KMS-11 (cell line): ENCODE results near the gene RELN.
A peak's percentile ranks its signal among the peaks of the same experiment; 100 is the strongest.

Experiments
- H2AFZ ChIP-seq: fragments of 200-600 bp; sonication (generic); 2 replicates; pipeline ENCODE4 v1.6.1; 2016; ENCODE audit warnings: antibody characterized with exemption, mixed run types, low read depth
- H3K27ac ChIP-seq: fragments of 200-600 bp; sonication (generic); 2 replicates; pipeline ENCODE4 v1.6.1; 2016; ENCODE audit warnings: mild to moderate bottlenecking, mixed run types
- H3K27me3 ChIP-seq: fragments of 200-600 bp; sonication (generic); 2 replicates; pipeline ENCODE4 v1.6.1; 2017; ENCODE audit warnings: mild to moderate bottlenecking, low read depth, mixed run types, moderate library complexity; ENCODE audit not compliant: insufficient read depth
- H3K36me3 ChIP-seq: fragments of 200-600 bp; sonication (generic); 2 replicates; pipeline ENCODE4 v1.6.1; 2017; ENCODE audit warnings: mild to moderate bottlenecking, mixed run types; ENCODE audit not compliant: insufficient read depth
- H3K4me1 ChIP-seq: fragments of 200-600 bp; sonication (generic); 2 replicates; pipeline ENCODE4 v1.6.1; 2016; ENCODE audit warnings: mild to moderate bottlenecking, low read depth, mixed run types; ENCODE audit not compliant: poor library complexity, severe bottlenecking
- H3K4me2 ChIP-seq: fragments of 200-600 bp; sonication (generic); 2 replicates; pipeline ENCODE4 v1.7.0; 2016; ENCODE audit warnings: mild to moderate bottlenecking, mixed run types
- H3K4me3 ChIP-seq: fragments of 200-600 bp; sonication (generic); IDR thresholded peaks from 2 replicates; pipeline ENCODE4 v1.6.1; 2017; ENCODE audit warnings: low read depth, low read length, mixed read lengths; ENCODE audit not compliant: insufficient read depth
- H3K79me2 ChIP-seq: fragments of 200-600 bp; sonication (generic); 2 replicates; pipeline ENCODE4 v1.6.1; 2016; ENCODE audit warnings: low read depth, mixed run types; ENCODE audit not compliant: insufficient read depth
- H3K9ac ChIP-seq: fragments of 200-600 bp; sonication (generic); 2 replicates; pipeline ENCODE4 v1.6.1; 2016; ENCODE audit warnings: mild to moderate bottlenecking, mixed run types
- H4K20me1 ChIP-seq: fragments of 200-600 bp; sonication (generic); 2 replicates; pipeline ENCODE4 v1.6.1; 2016; ENCODE audit warnings: mild to moderate bottlenecking, mixed run types; ENCODE audit not compliant: insufficient read depth
- TF ChIP-seq, protein P1 (sequence below): fragments of 200-600 bp; sonication (generic); conservative IDR thresholded peaks from 2 replicates; pipeline ENCODE4 v1.6.1; 2017; ENCODE audit warnings: low read depth, mild to moderate bottlenecking, antibody characterized with exemption, low read length, moderate library complexity, mixed read lengths

RELN gene

DNA sequence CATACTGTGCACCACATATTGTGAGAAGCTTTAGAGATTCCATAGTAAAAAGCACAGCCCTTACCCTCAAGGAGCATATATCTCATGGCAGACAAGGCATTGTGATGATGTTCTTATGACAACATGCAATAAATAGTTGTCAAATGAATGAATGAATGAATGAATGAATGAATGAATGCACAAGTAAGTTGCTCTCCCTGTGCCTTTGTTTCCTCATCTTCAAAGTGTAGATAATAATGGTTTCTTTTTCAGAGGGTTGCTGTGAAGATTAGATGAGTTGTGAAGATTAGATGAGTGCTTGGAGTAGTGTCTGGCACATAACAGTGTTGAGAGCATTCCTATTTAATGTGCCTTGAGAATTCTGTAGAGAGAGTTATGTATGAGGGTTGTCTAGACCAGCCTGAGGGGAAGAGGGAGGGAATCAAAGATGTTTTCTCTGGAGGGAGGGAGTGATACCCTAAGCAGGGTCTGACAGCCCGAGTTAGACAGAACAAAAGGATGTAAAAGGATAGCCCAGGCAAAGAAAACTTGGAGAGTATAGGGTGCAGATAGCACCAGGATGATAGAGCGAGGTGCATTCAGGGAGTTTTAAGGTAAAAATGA is 217.2 kb downstream of the RELN start:
- Histone ChIP-seq H3K27me3 (no peaks in the 10 kb centered on the region), H3K9ac (no peak overlapping the region), H3K4me3 (no peak overlapping the region), H3K27ac (peak overlapping the region; percentile 27; the same call in 1 of the 2 replicates), H3K79me2 (no peaks in the 10 kb centered on the region), H3K36me3 (no peaks in the 10 kb centered on the region), H4K20me1 (no peaks in the 10 kb centered on the region), H2AFZ (no peak overlapping the region), H3K4me1 (peaks cover 84% of the 10 kb centered on the region), H3K4me2 (no peak overlapping the region; the same call in 1 of the 2 replicates)
- TF ChIP-seq, protein P1, sequence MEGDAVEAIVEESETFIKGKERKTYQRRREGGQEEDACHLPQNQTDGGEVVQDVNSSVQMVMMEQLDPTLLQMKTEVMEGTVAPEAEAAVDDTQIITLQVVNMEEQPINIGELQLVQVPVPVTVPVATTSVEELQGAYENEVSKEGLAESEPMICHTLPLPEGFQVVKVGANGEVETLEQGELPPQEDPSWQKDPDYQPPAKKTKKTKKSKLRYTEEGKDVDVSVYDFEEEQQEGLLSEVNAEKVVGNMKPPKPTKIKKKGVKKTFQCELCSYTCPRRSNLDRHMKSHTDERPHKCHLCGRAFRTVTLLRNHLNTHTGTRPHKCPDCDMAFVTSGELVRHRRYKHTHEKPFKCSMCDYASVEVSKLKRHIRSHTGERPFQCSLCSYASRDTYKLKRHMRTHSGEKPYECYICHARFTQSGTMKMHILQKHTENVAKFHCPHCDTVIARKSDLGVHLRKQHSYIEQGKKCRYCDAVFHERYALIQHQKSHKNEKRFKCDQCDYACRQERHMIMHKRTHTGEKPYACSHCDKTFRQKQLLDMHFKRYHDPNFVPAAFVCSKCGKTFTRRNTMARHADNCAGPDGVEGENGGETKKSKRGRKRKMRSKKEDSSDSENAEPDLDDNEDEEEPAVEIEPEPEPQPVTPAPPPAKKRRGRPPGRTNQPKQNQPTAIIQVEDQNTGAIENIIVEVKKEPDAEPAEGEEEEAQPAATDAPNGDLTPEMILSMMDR: no peak

DNA sequence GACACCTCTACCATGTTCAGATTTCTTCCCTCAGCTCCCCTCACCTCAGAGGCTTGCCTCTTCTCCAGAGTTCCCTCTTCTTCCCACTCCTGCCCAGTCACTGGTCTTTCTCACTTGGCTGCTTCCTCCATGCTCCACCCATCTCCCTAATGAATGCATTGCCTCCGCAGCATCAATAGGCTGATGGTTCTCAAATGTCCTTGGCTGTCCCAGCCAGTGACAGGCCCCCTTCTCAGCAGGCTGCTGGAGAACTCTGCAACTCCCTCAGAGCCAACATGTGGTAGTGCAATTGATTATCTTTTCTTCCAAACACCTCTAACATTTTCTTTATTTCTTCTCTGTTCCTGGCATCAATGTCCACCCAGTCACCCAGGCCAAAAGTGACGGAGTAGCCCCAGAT is 218.2 kb downstream of the RELN start:
- no peaks in the 10 kb centered on the region for H3K36me3 ChIP-seq
- H3K9ac ChIP-seq: no peak overlapping the region
- no peak overlapping the region for H2AFZ ChIP-seq
- H3K4me2 ChIP-seq: no peak overlapping the region
- no peaks in the 10 kb centered on the region for H3K79me2 ChIP-seq
- no peaks in the 10 kb centered on the region for H4K20me1 ChIP-seq
- H3K4me1 ChIP-seq: peaks cover 85% of the 10 kb centered on the region
- TF ChIP-seq, protein P1: no peak
- H3K27me3 ChIP-seq: no peaks in the 10 kb centered on the region
- no peak overlapping the region for H3K27ac ChIP-seq
- H3K4me3 ChIP-seq: no peak overlapping the region

DNA sequence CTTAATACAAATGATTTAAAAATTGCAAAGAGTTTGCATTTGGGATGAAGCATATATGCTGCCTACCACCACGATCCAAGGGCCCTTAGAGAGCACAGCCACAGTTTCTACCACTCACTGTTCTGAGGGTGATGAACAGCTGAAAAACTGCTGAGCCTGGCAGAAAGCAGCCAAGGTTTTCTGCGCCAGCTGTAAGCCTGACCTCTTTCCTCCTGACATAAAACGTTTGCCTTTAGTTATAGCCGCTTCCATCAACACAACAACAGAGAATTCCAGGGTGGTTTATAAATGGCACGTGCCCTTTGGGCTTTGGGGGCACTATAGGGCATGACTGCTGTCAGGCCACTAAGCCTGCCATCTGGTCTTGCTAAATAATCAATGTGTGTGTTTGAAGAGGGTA is 222.8 kb downstream of the RELN start:
- no peak overlapping the region for H3K9ac ChIP-seq
- peaks cover 52% of the 10 kb centered on the region for H3K4me1 ChIP-seq
- H3K4me3 ChIP-seq: no peak overlapping the region
- no peaks in the 10 kb centered on the region for H3K79me2 ChIP-seq
- TF ChIP-seq, protein P1: no peak
- no peaks in the 10 kb centered on the region for H3K27me3 ChIP-seq
- no peaks in the 10 kb centered on the region for H3K36me3 ChIP-seq
- peak overlapping the region; percentile 55; the same call in 1 of the 2 replicates for H2AFZ ChIP-seq
- no peaks in the 10 kb centered on the region for H4K20me1 ChIP-seq
- H3K27ac ChIP-seq: peak overlapping the region; percentile 38; the same call in 1 of the 2 replicates
- H3K4me2 ChIP-seq: peak overlapping the region; percentile 73

DNA sequence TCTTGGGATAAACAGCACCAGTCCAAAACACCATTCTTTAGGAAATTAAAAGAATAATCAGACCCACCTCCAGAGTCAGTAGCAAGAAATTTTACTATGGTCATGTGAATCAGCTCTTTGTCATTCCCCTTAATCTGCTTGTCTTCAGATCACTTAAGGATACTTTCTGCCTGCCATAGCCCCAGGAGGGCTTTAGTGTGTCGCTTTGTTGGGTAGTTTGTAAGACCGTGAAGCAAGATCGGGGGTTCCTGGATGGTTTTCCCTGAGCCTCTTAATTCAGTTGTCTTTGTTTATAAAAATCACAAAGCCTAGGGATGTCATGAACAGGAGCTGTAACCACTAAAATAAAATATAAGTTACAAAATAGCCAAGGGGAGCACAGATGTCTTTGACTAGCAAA is 223.6 kb downstream of the RELN start:
- Histone ChIP-seq H2AFZ (0 out of 2 replicates have a peak overlapping the region, but pooled peaks have one; percentile 55), H3K9ac (no peak overlapping the region), H4K20me1 (no peaks in the 10 kb centered on the region), H3K79me2 (no peaks in the 10 kb centered on the region), H3K4me1 (peaks cover 47% of the 10 kb centered on the region), H3K36me3 (no peaks in the 10 kb centered on the region), H3K27ac (peak overlapping the region; percentile 38; the same call in 1 of the 2 replicates), H3K27me3 (no peaks in the 10 kb centered on the region), H3K4me2 (peak overlapping the region; percentile 73), H3K4me3 (no peak overlapping the region)
- TF ChIP-seq, protein P1: no peak
